CD4-positive, alpha-beta T cell treated with Interleukin-15 for 4 hours (primary cell): ENCODE data around the gene IL2RA.

Source experiments
- DNase-seq: peaks from one replicate; pipeline ENCODE4 v3.0.0-alpha.2; 2020; ENCODE audit warnings: low spot score

IL2RA gene

DNA sequence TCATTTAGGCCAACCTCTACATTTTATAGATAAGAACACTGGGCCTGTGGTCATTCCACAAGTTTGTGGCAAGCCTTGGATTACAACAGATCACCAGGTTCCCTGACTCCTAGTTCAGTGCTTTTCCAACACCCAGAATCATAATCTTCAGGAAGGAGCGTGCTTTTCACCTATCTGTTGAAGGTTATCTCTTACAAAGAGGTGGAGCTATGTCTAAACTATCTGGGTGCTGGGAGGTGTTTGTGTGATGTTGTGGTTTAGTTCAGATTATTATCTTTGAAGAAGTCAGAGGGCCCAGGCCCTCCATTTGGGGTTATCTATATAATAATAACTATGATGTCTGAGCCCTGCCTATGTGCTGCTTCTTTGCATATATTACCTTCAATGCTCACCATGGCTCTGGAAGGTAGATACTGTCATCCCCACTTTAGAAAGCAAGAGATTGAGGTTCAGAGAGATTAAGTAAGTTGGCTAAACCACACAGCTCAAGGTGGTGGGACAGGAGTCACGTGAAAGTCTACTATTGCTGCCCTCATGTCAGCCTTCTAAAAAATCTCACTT, 24.0 kb downstream of the IL2RA start:
- peak; percentile 56 for DNase-seq

DNA sequence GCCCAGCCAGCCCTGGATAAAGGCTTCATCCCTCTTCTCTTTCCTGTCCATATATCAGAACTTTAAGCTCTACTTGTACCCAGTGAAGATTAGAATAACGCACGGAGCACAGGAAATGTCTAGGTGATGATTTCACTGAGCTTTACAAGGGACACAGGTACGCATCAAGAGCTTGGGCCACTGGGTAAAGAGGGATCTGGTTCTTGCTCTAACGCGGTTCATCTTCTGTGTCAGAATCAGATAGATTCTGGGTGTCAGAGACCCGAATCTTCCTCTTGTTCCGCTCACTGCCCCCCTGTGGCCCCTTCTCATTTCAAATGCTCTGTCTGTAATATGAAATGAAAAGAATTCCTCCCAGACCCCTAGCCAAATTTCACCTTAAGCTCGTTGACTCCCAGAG, 24.7 kb downstream of the IL2RA start:
- no peak for DNase-seq

GRCh38 chr10:6036861-6037321, 25.3 kb downstream of the IL2RA start:
- DNase-seq, result no peak

DNA sequence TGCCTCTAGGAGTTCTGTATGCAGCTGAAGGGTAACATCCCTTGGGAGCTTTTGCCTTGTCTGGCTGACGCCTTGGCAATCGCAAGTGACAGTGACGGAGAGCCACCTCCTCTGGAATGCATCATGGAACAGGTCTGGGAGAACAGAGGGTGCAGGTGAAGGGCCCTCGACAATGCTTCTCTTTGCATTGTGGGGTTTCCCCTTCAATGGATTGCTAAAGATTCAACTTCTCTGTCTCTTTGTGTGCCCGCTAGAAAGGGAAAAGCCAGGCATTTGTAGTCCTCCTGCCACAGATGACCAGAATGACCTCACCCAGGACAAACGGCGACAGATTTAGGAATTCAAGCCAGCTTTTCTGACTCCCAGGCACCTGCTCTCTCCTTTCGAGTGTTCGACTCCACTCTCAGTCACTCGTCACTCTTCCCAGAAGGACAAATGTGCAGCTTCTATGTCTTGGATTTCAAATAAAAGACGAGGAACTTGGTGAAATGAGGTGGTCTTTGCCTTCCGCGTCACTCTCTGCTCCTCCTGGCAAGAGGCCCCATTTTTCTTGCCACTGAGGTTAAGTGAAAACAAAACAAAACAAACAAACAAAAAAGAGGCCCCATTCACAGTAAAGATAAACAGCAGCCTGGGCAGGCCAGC, 26.1 kb downstream of the IL2RA start:
- DNase-seq, result no peak

DNA sequence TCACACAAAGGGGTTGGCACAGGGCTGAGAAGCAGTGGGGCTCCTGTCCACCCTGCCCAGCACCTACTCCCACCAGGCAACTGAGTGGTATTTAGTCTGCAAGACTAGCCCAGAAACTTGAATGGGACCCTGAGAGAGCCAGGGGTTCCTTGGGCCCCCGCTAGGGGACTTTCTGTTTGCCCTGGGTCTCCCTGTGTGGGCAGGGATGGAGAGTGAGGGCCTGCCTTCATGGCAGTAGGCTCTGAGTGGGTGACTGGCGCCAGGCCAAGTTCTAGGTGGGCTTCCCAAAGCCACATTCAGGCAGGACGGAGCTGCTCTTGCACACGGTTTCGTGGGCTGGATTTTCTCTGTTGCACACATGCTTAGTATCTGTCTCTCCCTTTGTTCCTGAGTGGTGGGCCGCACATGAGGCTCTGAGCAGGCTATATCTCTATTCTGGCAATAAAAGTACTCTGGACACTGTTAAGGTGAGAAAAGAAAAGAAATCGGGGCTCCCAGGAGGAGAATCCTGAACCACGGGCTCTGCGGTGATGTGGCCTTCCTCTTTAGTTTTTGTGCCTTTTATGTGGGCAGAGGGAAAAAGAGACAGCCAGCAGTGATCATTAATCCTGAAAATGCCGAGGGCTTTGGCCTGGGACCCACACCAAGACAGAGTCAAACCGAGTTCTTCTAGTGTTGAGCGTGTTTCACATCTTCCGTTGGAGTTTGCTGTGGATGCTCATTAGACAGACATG, 26.9 kb downstream of the IL2RA start:
- DNase-seq, result no peak

GRCh38 chr10:6034371-6034770, 27.8 kb downstream of the IL2RA start:
- no peak for DNase-seq

DNA sequence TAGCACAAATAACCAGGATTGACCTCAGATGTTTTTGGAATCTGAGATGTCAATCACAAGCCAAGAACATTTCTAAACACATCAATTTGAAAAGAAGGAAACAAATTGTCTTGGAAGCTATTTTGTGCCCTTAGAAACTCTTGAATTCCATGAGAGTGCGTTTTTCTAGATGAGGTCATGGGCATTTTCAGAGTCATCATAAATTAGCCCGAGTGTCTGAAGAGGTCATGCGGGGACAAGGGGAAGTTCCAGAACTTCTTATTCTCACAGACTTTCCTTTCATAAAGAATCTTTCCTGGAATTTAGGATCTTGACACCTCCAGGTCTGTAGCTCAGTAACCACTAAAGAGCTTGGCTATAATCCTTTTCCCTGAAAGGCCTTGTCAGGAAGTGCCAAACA, 28.2 kb downstream of the IL2RA start:
- DNase-seq, result no peak

GRCh38 chr10:6030940-6031339, 31.2 kb downstream of the IL2RA start:
- DNase-seq, result no peak

GRCh38 chr10:6030217-6030616, 31.9 kb downstream of the IL2RA start:
- no peak for DNase-seq

DNA sequence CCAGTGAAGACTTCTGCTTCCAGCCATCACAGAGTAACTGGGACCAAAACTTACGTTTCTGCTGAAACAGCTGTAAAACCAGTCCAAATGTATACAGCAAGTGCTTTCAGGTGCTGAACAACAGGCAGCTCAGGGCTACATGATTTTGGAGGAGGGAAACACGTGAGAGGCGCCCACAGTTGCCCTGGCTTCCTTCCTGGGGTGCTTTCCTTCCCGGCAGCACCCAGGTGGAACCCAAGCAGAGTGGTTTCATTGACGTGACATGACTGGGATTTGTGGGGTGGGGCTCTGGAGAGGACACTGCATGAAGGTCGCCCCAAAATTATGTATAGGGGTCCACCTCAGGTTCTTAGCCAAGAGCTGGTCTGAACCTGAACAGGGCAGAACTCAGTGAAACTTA, 34.2 kb downstream of the IL2RA start:
- no peak for DNase-seq

- no peak for DNase-seq
Measured at GRCh38 chr10:6025683-6026255, 36.4 kb downstream of the IL2RA start.

GRCh38 chr10:6024334-6024682, 37.9 kb downstream of the IL2RA start:
- DNase-seq, result no peak

- DNase-seq, result no peak
Measured at GRCh38 chr10:6023661-6024333, 38.4 kb downstream of the IL2RA start.

- no peak for DNase-seq
Measured at GRCh38 chr10:6022660-6023059, 39.5 kb downstream of the IL2RA start.

- no peak for DNase-seq
Measured at GRCh38 chr10:6020826-6021225, 41.3 kb downstream of the IL2RA start.

GRCh38 chr10:6019796-6020195, 42.4 kb downstream of the IL2RA start:
- DNase-seq, result no peak

- no peak for DNase-seq
Measured at GRCh38 chr10:6019010-6019782, 43.0 kb downstream of the IL2RA start.

DNA sequence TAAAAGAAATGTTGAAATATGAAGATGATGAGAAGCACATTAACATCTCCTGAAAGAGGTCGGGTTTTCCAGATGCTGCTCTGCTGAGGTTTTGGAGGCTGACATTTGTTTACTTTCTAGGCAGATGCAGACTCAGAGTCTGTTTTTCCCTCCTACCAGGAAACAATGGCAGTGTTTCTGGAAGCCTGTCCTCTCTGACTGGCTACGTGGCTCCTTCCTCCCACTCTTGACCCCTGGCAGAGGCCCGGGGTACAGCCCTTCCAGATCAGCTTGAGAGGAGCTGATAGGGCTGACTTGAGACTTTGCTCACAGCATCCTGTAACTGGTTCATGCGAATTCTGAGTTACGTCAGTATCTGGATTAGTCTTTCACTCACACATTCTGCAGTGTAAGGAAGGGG, 43.7 kb downstream of the IL2RA start:
- no peak for DNase-seq

GRCh38 chr10:6017781-6018354, 44.3 kb downstream of the IL2RA start:
- DNase-seq, result no peak

DNA sequence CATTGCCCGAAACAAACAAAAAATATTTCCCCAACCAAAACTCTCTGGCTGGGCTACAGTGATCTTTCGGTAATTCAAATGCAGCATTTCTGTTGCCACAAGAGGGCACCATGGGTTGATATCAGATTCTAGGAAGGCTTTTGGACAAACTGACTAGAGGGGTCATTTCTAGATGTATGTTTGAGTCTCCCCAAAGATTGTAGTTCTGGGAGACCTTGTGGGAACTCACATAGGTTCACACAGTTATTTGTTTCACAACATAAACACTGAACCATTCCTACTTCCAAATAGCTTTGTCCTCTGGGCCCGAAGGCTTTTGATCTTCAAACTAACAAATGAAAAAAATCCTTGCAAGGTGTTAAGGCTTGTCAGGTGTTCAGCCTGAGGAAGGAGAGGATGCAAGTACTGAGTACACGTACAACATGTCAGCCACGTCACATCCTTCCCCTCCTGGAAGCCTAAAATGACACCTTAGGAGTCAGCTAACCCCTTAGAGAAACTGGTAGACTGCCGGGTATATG, 47.9 kb downstream of the IL2RA start:
- peak; percentile 74 for DNase-seq
